B cell (primary cell): ENCODE measurements around the gene DISP3. TPM values are rescaled to one million over a fixed set of nuclear protein-coding genes. Genes with fewer than 3 reads are reported as not detected.

Experiments
- ATAC-seq: fragments of 200-7000 bp; cut with Tn5 transposase; one replicate; pipeline ENCODE4 v1.10.0; 2021; ENCODE audit warnings: low read depth, mild to moderate bottlenecking, moderate number of reproducible peaks, moderate library complexity
- CTCF ChIA-PET: fragments of 350-600 bp; sonication (Branson Sonifier 250); formaldehyde crosslinking; loops from one replicate; lab custom pipeline; 2021; ENCODE audit warnings: antibody characterized with exemption, inconsistent platforms; lab: Charles Lee
- POLR2A ChIA-PET: fragments of 350-600 bp; sonication (Branson Sonifier 250); formaldehyde crosslinking; loops from one replicate; lab custom pipeline; 2021; ENCODE audit warnings: antibody characterized with exemption; lab: Charles Lee
- DNase-seq: peaks from one replicate; pipeline ENCODE4 v3.0.0; 2013
- H2AFZ ChIP-seq: 2 replicates; pipeline ENCODE4 v1.6.1; 2012; ENCODE audit warnings: mild to moderate bottlenecking, low read depth, low read length; ENCODE audit not compliant: insufficient read depth, poor library complexity, severe bottlenecking
- H3K27ac ChIP-seq, 2 donors: 1 replicate in 1 of 2; 2 replicates in 1 of 2; pipeline ENCODE4 v1.5.1; 2012 to 2013; ENCODE audit warnings: low read length in 2 of 2, mild to moderate bottlenecking in 2 of 2, moderate library complexity in 1 of 2
- H3K27me3 ChIP-seq, 4 experiments: fragments of 200-600 bp in 1 of 4; sonication (generic) in 1 of 4; replicated peaks in 1 of 4; 1 replicate in 2 of 4; 2 replicates in 2 of 4; pipeline versions ENCODE4 v1.6.1 to v1.7.0; 2013 to 2016; ENCODE audit warnings: low read length in 3 of 4, mild to moderate bottlenecking in 2 of 4, mixed read lengths in 1 of 4, moderate library complexity in 1 of 4; ENCODE audit not compliant: insufficient read depth in 4 of 4, control insufficient read depth in 3 of 4; ENCODE audit errors: control extremely low read depth in 1 of 4
- H3K36me3 ChIP-seq, 2 experiments: replicated peaks in 1 of 2; 1 replicate in 1 of 2; 2 replicates in 1 of 2; pipeline versions ENCODE4 v1.6.1 to v1.7.1; 2013; ENCODE audit warnings: low read length in 1 of 2; ENCODE audit not compliant: insufficient read depth in 2 of 2, control insufficient read depth in 1 of 2; ENCODE audit errors: control extremely low read depth in 1 of 2, extremely low read depth in 1 of 2
- H3K4me1 ChIP-seq, 2 donors: fragments of 200-600 bp in 1 of 2; sonication (generic) in 1 of 2; 1 replicate in 1 of 2; 2 replicates in 1 of 2; pipeline versions ENCODE4 v1.5.1 to v1.6.1; 2013 to 2017; ENCODE audit warnings: low read length in 2 of 2; ENCODE audit not compliant: control insufficient read depth in 2 of 2, insufficient read depth in 2 of 2
- H3K4me2 ChIP-seq: replicated peaks from 2 replicates; pipeline ENCODE3; 2012; ENCODE audit warnings: mild to moderate bottlenecking, low read depth, low read length; ENCODE audit not compliant: poor library complexity, severe bottlenecking
- H3K4me3 ChIP-seq, 5 experiments: fragments of 200-600 bp in 1 of 5; sonication (generic) in 1 of 5; 1 replicate in 3 of 5; 2 replicates in 2 of 5; pipeline versions ENCODE4 v1.5.1 to v1.7.0; 2011 to 2016; ENCODE audit warnings: low read length in 4 of 5, mild to moderate bottlenecking in 4 of 5, low read depth in 2 of 5, control low read depth in 1 of 5, moderate library complexity in 1 of 5; ENCODE audit not compliant: insufficient read depth in 1 of 5; ENCODE audit errors: control extremely low read depth in 1 of 5, extremely low read depth in 1 of 5
- H3K79me2 ChIP-seq: fragments of 200-600 bp; sonication (generic); one replicate; pipeline ENCODE4 v1.6.0; 2016; ENCODE audit warnings: low read length; ENCODE audit not compliant: control insufficient read depth, insufficient read depth
- H3K9ac ChIP-seq: fragments of 200-600 bp; sonication (generic); 2 replicates; pipeline ENCODE4 v1.6.1; 2017; ENCODE audit warnings: mild to moderate bottlenecking, low read length, moderate library complexity
- H3K9me3 ChIP-seq, 3 donors: one replicate each; pipeline versions ENCODE4 v1.6.1 to v1.7.1; 2013; ENCODE audit warnings: low read length in 2 of 3; ENCODE audit not compliant: control insufficient read depth in 2 of 3, insufficient read depth in 1 of 3; ENCODE audit errors: control extremely low read depth in 1 of 3
- H4K20me1 ChIP-seq: 2 replicates; pipeline ENCODE4 v1.6.0; 2012; ENCODE audit warnings: mild to moderate bottlenecking, low read length; ENCODE audit not compliant: insufficient read depth, control insufficient read depth, poor library complexity, severe bottlenecking
- H3K27ac Mint-ChIP-seq: one replicate; pipeline ENCODE4 v1.8.0; 2021; ENCODE audit warnings: mixed read lengths
- H3K27me3 Mint-ChIP-seq: one replicate; pipeline ENCODE4 v1.8.0; 2021; ENCODE audit warnings: mixed read lengths
- H3K4me1 Mint-ChIP-seq: one replicate; pipeline ENCODE4 v1.8.0; 2021; ENCODE audit warnings: mixed read lengths
- H3K4me3 Mint-ChIP-seq: one replicate; pipeline ENCODE4 v1.8.0; 2021; ENCODE audit warnings: mixed read lengths
- H3K9me3 Mint-ChIP-seq: one replicate; pipeline ENCODE4 v1.8.0; 2022; ENCODE audit warnings: mixed read lengths; ENCODE audit not compliant: insufficient read depth
- CTCF ChIP-seq: fragments of 200-600 bp; IDR thresholded peaks from one replicate; pipeline ENCODE4 v1.8.0; 2022; ENCODE audit warnings: antibody characterized with exemption, mild to moderate bottlenecking
- EZH2 ChIP-seq: IDR thresholded peaks from 2 replicates; pipeline ENCODE4 v1.6.1; 2012; ENCODE audit warnings: borderline replicate concordance, low read depth, mild to moderate bottlenecking, moderate library complexity, low read length; ENCODE audit not compliant: insufficient read depth, poor library complexity, severe bottlenecking
- WGBS: methylation state at CpG from one replicate; pipeline ENCODE4 v1.1.5; 2013; ENCODE audit warnings: missing lambda C conversion rate; ENCODE audit not compliant: insufficient coverage; 5-methylcytosine and 5-hydroxymethylcytosine counted together
- intact Hi-C: fragments of 100-400 bp; cut with micrococcal nuclease; formaldehyde crosslinking; loops from one replicate; pipeline ENCODE4 v1.10.0; 2022
- polyA plus RNA-seq: library from polyadenylated mRNA; depleted of rRNA; stranded (reverse); fragments of >200 nt; gene quantifications from 2 replicates; pipeline ENCODE4 v1.2.3, GENCODE V29; 2012
- total RNA-seq, 2 donors: library from RNA; stranded (reverse); fragments of 120-200 nt in 1 of 2; gene quantifications; 1 replicate in 1 of 2; 2 replicates in 1 of 2; pipeline versions ENCODE4 v1.2.3 to v1.2.4, GENCODE V29; 2013 to 2022

Gene DISP3
- total and polyA plus RNA-seq, 2 donors (not counting 1 experiment from before 2014, with no cell fraction given): 0.25 to 1.6 TPM

GRCh38 chr1:11535316-11535715 lies 56.4 kb downstream of the DISP3 start:
- Mint-ChIP-seq H3K27me3 (peaks cover 9% of the 10 kb centered on the region), H3K27ac (no peak overlapping the region), H3K4me3 (no peak overlapping the region), H3K9me3 (no peaks in the 10 kb centered on the region), H3K4me1 (no peaks in the 10 kb centered on the region)
- WGBS: 95% methylated on average over 12 of the region's 12 CpGs
- H4K20me1 ChIP-seq: no peaks in the 10 kb centered on the region
- ChIA-PET CTCF (no interaction called here), POLR2A (no interaction called here)
- H3K36me3 ChIP-seq: no peaks in the 10 kb centered on the region
- H3K4me2 ChIP-seq: no peak overlapping the region
- no peaks in the 10 kb centered on the region for H3K27me3 ChIP-seq
- no peaks in the 10 kb centered on the region for H3K9me3 ChIP-seq
- no peaks in the 10 kb centered on the region for H3K79me2 ChIP-seq
- H3K4me3 ChIP-seq: no peak overlapping the region
- H3K4me1 ChIP-seq: no peaks in the 10 kb centered on the region
- no peak overlapping the region for H2AFZ ChIP-seq
- no peak overlapping the region for H3K27ac ChIP-seq
- no peak for DNase-seq
- intact Hi-C loops: no loop called here
- no peak overlapping the region for H3K9ac ChIP-seq
- no peak for ATAC-seq
- TF ChIP-seq EZH2: no peak

GRCh38 chr1:11535761-11536572 lies 57.0 kb downstream of the DISP3 start:
- intact Hi-C loops: no loop called here
- Histone ChIP-seq H3K27ac (no peak overlapping the region), H3K4me3 (no peak overlapping the region), H3K9me3 (no peaks in the 10 kb centered on the region), H2AFZ (no peak overlapping the region), H3K4me1 (no peaks in the 10 kb centered on the region), H4K20me1 (no peaks in the 10 kb centered on the region), H3K27me3 (no peaks in the 10 kb centered on the region), H3K36me3 (no peaks in the 10 kb centered on the region), H3K9ac (no peak overlapping the region), H3K4me2 (no peak overlapping the region), H3K79me2 (no peaks in the 10 kb centered on the region)
- Mint-ChIP-seq H3K4me1 (no peaks in the 10 kb centered on the region), H3K27ac (no peak overlapping the region), H3K4me3 (no peak overlapping the region), H3K27me3 (peaks cover 14% of the 10 kb centered on the region), H3K9me3 (no peaks in the 10 kb centered on the region)
- ATAC-seq: no peak
- POLR2A ChIA-PET: no interaction called here
- 95% methylated on average over 30 of the region's 33 CpGs for WGBS
- CTCF ChIA-PET: no interaction called here
- no peak for DNase-seq
- TF ChIP-seq CTCF (no peak), EZH2 (no peak)
